Measurements from ENCODE around the gene HAUS6. TPM values are rescaled to one million over a fixed set of nuclear protein-coding genes. Genes with fewer than 3 reads are reported as not detected.

Gene HAUS6
- total RNA-seq, 1 donor from 2014 or later: 18.3 TPM

DNA sequence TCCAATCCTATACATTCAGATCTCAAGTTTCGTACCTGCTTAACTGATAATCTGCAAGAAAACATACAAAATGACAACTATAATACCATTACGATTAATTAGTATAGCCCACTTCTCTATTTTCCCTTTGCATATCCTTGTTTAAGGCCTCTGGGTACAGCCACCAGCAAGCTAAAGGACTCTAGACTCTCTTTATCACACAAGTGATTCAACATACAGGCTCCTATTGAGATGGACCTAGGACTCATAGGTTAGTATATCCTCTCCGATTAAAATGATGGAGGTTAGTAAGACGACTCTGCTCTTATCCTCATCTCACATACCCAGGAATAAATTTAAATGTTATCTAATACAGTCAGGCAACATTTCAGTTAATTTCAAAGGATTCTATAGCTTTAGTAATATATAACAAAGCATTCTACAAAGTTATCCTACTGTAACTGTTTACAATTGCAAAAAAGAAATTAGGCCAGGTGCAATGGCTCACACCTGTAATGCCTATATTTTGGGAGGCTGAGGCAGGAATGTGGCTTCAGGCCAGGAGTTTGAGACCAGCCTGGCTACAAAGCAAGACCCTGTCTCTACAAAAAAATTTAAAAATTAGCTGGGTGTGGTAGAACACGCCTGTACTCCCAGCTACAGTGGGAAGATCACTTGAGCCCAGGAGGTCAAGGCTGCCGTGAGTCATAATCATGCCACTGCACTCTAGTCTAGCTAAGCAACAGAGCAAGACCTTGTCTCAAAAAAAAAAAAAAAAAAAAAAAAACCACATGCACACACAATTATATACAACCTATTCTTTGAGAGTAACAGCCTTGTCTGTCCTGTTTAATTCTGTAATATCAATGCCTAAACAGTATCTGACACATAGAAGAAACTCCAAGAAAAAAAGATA lies 15.4 kb downstream of the HAUS6 start:
- H3K36me3 Mint-ChIP-seq (ENCODE audit: unreplicated experiment): no peaks in the 10 kb centered on the region

DNA sequence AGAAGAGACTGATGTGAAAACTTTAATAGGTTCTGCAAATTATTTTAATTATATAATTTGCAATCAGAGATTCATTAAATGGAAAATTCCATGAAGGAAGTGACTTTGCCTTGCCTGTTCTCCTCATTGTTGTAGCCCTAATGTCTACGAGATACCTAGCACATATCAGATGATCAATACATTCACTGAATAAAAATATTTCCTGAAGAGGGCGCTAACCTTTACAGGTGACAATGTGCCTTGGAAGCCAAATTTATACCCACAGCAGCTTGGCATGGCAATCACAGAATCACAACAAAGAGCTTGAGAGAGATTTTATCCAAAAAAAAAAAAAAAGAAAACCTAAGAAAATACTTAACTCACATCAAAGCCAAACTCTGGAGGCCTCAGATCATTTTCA lies 17.4 kb downstream of the HAUS6 start:
- TF ChIP-seq, protein P1, sequence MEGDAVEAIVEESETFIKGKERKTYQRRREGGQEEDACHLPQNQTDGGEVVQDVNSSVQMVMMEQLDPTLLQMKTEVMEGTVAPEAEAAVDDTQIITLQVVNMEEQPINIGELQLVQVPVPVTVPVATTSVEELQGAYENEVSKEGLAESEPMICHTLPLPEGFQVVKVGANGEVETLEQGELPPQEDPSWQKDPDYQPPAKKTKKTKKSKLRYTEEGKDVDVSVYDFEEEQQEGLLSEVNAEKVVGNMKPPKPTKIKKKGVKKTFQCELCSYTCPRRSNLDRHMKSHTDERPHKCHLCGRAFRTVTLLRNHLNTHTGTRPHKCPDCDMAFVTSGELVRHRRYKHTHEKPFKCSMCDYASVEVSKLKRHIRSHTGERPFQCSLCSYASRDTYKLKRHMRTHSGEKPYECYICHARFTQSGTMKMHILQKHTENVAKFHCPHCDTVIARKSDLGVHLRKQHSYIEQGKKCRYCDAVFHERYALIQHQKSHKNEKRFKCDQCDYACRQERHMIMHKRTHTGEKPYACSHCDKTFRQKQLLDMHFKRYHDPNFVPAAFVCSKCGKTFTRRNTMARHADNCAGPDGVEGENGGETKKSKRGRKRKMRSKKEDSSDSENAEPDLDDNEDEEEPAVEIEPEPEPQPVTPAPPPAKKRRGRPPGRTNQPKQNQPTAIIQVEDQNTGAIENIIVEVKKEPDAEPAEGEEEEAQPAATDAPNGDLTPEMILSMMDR (IDR thresholded peaks at IDR 0.05; ENCODE audit: partially characterized antibody, unreplicated experiment): peak; percentile 37
- H3K27me3 Mint-ChIP-seq (ENCODE audit: unreplicated experiment): no peaks in the 10 kb centered on the region
- no peak overlapping the region for H3K27ac Mint-ChIP-seq (ENCODE audit: unreplicated experiment)
- DNase-seq: no peak
- no peaks in the 10 kb centered on the region for H3K36me3 Mint-ChIP-seq (ENCODE audit: unreplicated experiment)
- H3K4me1 Mint-ChIP-seq (ENCODE audit: low read depth, unreplicated experiment): no peaks in the 10 kb centered on the region
- no peaks in the 10 kb centered on the region for H3K9me3 Mint-ChIP-seq (ENCODE audit: unreplicated experiment)
- H3K4me3 Mint-ChIP-seq (ENCODE audit: unreplicated experiment): no peak overlapping the region

More for the DNA sequence above, 15.4 kb downstream of the HAUS6 start:
- no peaks in the 10 kb centered on the region for H3K4me1 Mint-ChIP-seq (ENCODE audit: low read depth, unreplicated experiment)
- no peaks in the 10 kb centered on the region for H3K27me3 Mint-ChIP-seq (ENCODE audit: unreplicated experiment)
- TF ChIP-seq, protein P1 (IDR thresholded peaks at IDR 0.05; ENCODE audit: partially characterized antibody, unreplicated experiment): no peak
- no peak for DNase-seq
- H3K4me3 Mint-ChIP-seq (ENCODE audit: unreplicated experiment): no peak overlapping the region
- H3K27ac Mint-ChIP-seq (ENCODE audit: unreplicated experiment): no peak overlapping the region
- no peaks in the 10 kb centered on the region for H3K9me3 Mint-ChIP-seq (ENCODE audit: unreplicated experiment)

DNA sequence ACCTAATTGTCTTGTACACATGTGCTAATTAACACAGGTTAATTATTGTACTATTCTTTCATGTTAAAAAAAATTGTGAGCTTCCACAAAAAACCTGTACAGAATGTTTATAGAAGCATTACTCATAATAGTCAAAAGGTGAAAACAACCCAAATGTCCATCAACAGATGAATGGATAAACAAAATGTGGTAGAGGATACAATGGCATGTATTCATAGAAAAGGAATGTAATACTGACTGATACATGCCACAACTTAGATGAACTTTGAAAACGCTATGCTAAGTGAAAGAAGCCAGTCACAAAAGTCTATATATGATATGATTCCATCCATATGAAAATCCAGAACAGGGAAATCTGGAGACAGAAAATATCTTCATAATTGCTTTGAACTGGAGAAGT lies 27.9 kb downstream of the HAUS6 start:
- no peak for DNase-seq
- no peaks in the 10 kb centered on the region for H3K4me1 Mint-ChIP-seq (ENCODE audit: low read depth, unreplicated experiment)
- H3K27ac Mint-ChIP-seq (ENCODE audit: unreplicated experiment): no peak overlapping the region
- TF ChIP-seq, protein P1 (IDR thresholded peaks at IDR 0.05; ENCODE audit: partially characterized antibody, unreplicated experiment): no peak
- no peaks in the 10 kb centered on the region for H3K9me3 Mint-ChIP-seq (ENCODE audit: unreplicated experiment)
- H3K4me3 Mint-ChIP-seq (ENCODE audit: unreplicated experiment): no peak overlapping the region
- H3K36me3 Mint-ChIP-seq (ENCODE audit: unreplicated experiment): no peaks in the 10 kb centered on the region
- peaks cover 1% of the 10 kb centered on the region for H3K27me3 Mint-ChIP-seq (ENCODE audit: unreplicated experiment)

DNA sequence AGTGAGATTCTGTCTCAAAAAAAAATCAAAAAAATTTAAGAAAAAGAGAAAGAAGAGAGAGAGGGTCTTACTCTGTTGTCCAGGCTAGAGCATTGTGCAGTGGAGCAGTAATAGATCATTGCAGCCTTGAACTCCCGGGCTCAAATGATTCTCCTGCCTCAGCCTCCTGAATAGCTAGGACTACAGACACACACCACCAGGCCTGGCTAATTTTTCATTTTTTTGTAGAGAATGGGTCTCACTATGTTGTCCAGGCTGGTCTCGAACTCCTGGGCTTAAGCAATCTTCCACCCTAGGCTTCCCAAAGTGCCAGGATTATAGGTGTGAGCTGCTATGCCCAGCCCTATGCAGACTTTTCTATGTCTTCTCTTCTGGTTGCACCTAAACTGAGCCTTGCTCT lies 28.5 kb downstream of the HAUS6 start:
- no peaks in the 10 kb centered on the region for H3K4me1 Mint-ChIP-seq (ENCODE audit: low read depth, unreplicated experiment)
- no peaks in the 10 kb centered on the region for H3K9me3 Mint-ChIP-seq (ENCODE audit: unreplicated experiment)
- no peaks in the 10 kb centered on the region for H3K36me3 Mint-ChIP-seq (ENCODE audit: unreplicated experiment)
- peaks cover 1% of the 10 kb centered on the region for H3K27me3 Mint-ChIP-seq (ENCODE audit: unreplicated experiment)
- TF ChIP-seq, protein P1 (IDR thresholded peaks at IDR 0.05; ENCODE audit: partially characterized antibody, unreplicated experiment): no peak
- DNase-seq: no peak
- no peak overlapping the region for H3K27ac Mint-ChIP-seq (ENCODE audit: unreplicated experiment)
- no peak overlapping the region for H3K4me3 Mint-ChIP-seq (ENCODE audit: unreplicated experiment)

DNA sequence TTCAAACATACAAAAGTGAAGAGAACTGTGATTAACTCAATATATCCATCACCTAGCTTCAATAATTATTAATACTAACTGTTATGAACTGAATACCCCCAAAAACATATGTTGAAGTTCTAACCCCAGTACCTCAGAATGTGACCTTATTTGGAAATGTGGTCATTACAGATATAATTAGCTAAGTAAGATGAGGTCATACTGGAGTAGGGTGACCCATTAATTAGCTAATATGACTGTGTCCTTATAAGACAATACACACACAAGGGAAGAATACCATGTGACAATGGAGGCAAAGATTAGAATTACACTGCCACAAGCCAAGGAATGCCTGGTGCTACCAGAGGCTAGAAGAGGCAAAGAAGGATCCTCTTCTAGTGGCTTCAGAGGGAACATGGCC lies 45.7 kb downstream of the HAUS6 start:
- Mint-ChIP-seq H3K36me3 (ENCODE audit: unreplicated experiment) (no peaks in the 10 kb centered on the region), H3K4me1 (ENCODE audit: low read depth, unreplicated experiment) (no peaks in the 10 kb centered on the region), H3K27me3 (ENCODE audit: unreplicated experiment) (no peaks in the 10 kb centered on the region), H3K27ac (ENCODE audit: unreplicated experiment) (no peak overlapping the region), H3K4me3 (ENCODE audit: unreplicated experiment) (no peak overlapping the region), H3K9me3 (ENCODE audit: unreplicated experiment) (no peaks in the 10 kb centered on the region)
- no peak for DNase-seq
- TF ChIP-seq, protein P1 (IDR thresholded peaks at IDR 0.05; ENCODE audit: partially characterized antibody, unreplicated experiment): no peak
